ENCODE measurements around the gene DDI2.

GRCh38 chr1:15609631-15610030 lies 7.6 kb upstream of the DDI2 start:
- TF ChIP-seq CTCF (IDR thresholded peaks at IDR 0.05; ENCODE audit: extremely low read depth in 1 of 2, insufficient read depth in 1 of 2, low read depth in 1 of 2, low read length in 2 of 2) (no peak), POLR2AphosphoS5 (IDR thresholded peaks at IDR 0.05; ENCODE audit: insufficient read depth, low read depth, low read length) (no peak), MAX (IDR thresholded peaks at IDR 0.05; ENCODE audit: insufficient read depth, insufficient read length) (no peak), POLR2A (IDR thresholded peaks at IDR 0.05; ENCODE audit: low read depth, low read length) (no peak), EZH2 (IDR thresholded peaks at IDR 0.05; ENCODE audit: borderline replicate concordance, low read depth, low read length, severe bottlenecking) (no peak), FOS (IDR thresholded peaks at IDR 0.05; ENCODE audit: borderline replicate concordance, insufficient read depth, low read length) (no peak), MYC (IDR thresholded peaks at IDR 0.05; ENCODE audit: low read depth, low read length) (no peak), JUN (IDR thresholded peaks at IDR 0.05; ENCODE audit: borderline replicate concordance, insufficient read depth, insufficient read length, low read depth) (no peak)
